ENCODE data around the gene CDK6.

- TF ChIP-seq EZH2phosphoT487 (IDR thresholded peaks at IDR 0.05), result no peak
- TF ChIP-seq CTCF (IDR thresholded peaks at IDR 0.05), result no peak
Measured at GRCh38 chr7:92699560-92699959, 136.8 kb downstream of the CDK6 start.

Data from neural progenitor cell (in vitro differentiated cells).